B cell (primary cell): ENCODE data around the gene ZNF836. TPM values are rescaled to one million over a fixed set of nuclear protein-coding genes. Genes with fewer than 3 reads are reported as not detected.
A peak's percentile ranks its signal among the peaks of the same experiment; 100 is the strongest.

Experiments used
- ATAC-seq: fragments of 200-7000 bp; cut with Tn5 transposase; one replicate; pipeline ENCODE4 v1.10.0; 2021; ENCODE audit warnings: low read depth, mild to moderate bottlenecking, moderate number of reproducible peaks, moderate library complexity
- CTCF ChIA-PET: fragments of 350-600 bp; sonication (Branson Sonifier 250); formaldehyde crosslinking; loops from one replicate; lab custom pipeline; 2021; ENCODE audit warnings: antibody characterized with exemption, inconsistent platforms; lab: Charles Lee
- POLR2A ChIA-PET: fragments of 350-600 bp; sonication (Branson Sonifier 250); formaldehyde crosslinking; loops from one replicate; lab custom pipeline; 2021; ENCODE audit warnings: antibody characterized with exemption; lab: Charles Lee
- DNase-seq: peaks from one replicate; pipeline ENCODE4 v3.0.0; 2013
- H2AFZ ChIP-seq: 2 replicates; pipeline ENCODE4 v1.6.1; 2012; ENCODE audit warnings: mild to moderate bottlenecking, low read depth, low read length; ENCODE audit not compliant: insufficient read depth, poor library complexity, severe bottlenecking
- H3K27ac ChIP-seq, 2 donors: 1 replicate in 1 of 2; 2 replicates in 1 of 2; pipeline ENCODE4 v1.5.1; 2012 to 2013; ENCODE audit warnings: low read length in 2 of 2, mild to moderate bottlenecking in 2 of 2, moderate library complexity in 1 of 2
- H3K27me3 ChIP-seq, 4 experiments: fragments of 200-600 bp in 1 of 4; sonication (generic) in 1 of 4; replicated peaks in 1 of 4; 1 replicate in 2 of 4; 2 replicates in 2 of 4; pipeline versions ENCODE4 v1.6.1 to v1.7.0; 2013 to 2016; ENCODE audit warnings: low read length in 3 of 4, mild to moderate bottlenecking in 2 of 4, mixed read lengths in 1 of 4, moderate library complexity in 1 of 4; ENCODE audit not compliant: insufficient read depth in 4 of 4, control insufficient read depth in 3 of 4; ENCODE audit errors: control extremely low read depth in 1 of 4
- H3K36me3 ChIP-seq, 2 experiments: replicated peaks in 1 of 2; 1 replicate in 1 of 2; 2 replicates in 1 of 2; pipeline versions ENCODE4 v1.6.1 to v1.7.1; 2013; ENCODE audit warnings: low read length in 1 of 2; ENCODE audit not compliant: insufficient read depth in 2 of 2, control insufficient read depth in 1 of 2; ENCODE audit errors: control extremely low read depth in 1 of 2, extremely low read depth in 1 of 2
- H3K4me1 ChIP-seq, 2 donors: fragments of 200-600 bp in 1 of 2; sonication (generic) in 1 of 2; 1 replicate in 1 of 2; 2 replicates in 1 of 2; pipeline versions ENCODE4 v1.5.1 to v1.6.1; 2013 to 2017; ENCODE audit warnings: low read length in 2 of 2; ENCODE audit not compliant: control insufficient read depth in 2 of 2, insufficient read depth in 2 of 2
- H3K4me2 ChIP-seq: replicated peaks from 2 replicates; pipeline ENCODE3; 2012; ENCODE audit warnings: mild to moderate bottlenecking, low read depth, low read length; ENCODE audit not compliant: poor library complexity, severe bottlenecking
- H3K4me3 ChIP-seq, 5 experiments: fragments of 200-600 bp in 1 of 5; sonication (generic) in 1 of 5; 1 replicate in 3 of 5; 2 replicates in 2 of 5; pipeline versions ENCODE4 v1.5.1 to v1.7.0; 2011 to 2016; ENCODE audit warnings: low read length in 4 of 5, mild to moderate bottlenecking in 4 of 5, low read depth in 2 of 5, control low read depth in 1 of 5, moderate library complexity in 1 of 5; ENCODE audit not compliant: insufficient read depth in 1 of 5; ENCODE audit errors: control extremely low read depth in 1 of 5, extremely low read depth in 1 of 5
- H3K79me2 ChIP-seq: fragments of 200-600 bp; sonication (generic); one replicate; pipeline ENCODE4 v1.6.0; 2016; ENCODE audit warnings: low read length; ENCODE audit not compliant: control insufficient read depth, insufficient read depth
- H3K9ac ChIP-seq: fragments of 200-600 bp; sonication (generic); 2 replicates; pipeline ENCODE4 v1.6.1; 2017; ENCODE audit warnings: mild to moderate bottlenecking, low read length, moderate library complexity
- H3K9me3 ChIP-seq, 3 donors: one replicate each; pipeline versions ENCODE4 v1.6.1 to v1.7.1; 2013; ENCODE audit warnings: low read length in 2 of 3; ENCODE audit not compliant: control insufficient read depth in 2 of 3, insufficient read depth in 1 of 3; ENCODE audit errors: control extremely low read depth in 1 of 3
- H4K20me1 ChIP-seq: 2 replicates; pipeline ENCODE4 v1.6.0; 2012; ENCODE audit warnings: mild to moderate bottlenecking, low read length; ENCODE audit not compliant: insufficient read depth, control insufficient read depth, poor library complexity, severe bottlenecking
- H3K27ac Mint-ChIP-seq: one replicate; pipeline ENCODE4 v1.8.0; 2021; ENCODE audit warnings: mixed read lengths
- H3K27me3 Mint-ChIP-seq: one replicate; pipeline ENCODE4 v1.8.0; 2021; ENCODE audit warnings: mixed read lengths
- H3K4me1 Mint-ChIP-seq: one replicate; pipeline ENCODE4 v1.8.0; 2021; ENCODE audit warnings: mixed read lengths
- H3K4me3 Mint-ChIP-seq: one replicate; pipeline ENCODE4 v1.8.0; 2021; ENCODE audit warnings: mixed read lengths
- H3K9me3 Mint-ChIP-seq: one replicate; pipeline ENCODE4 v1.8.0; 2022; ENCODE audit warnings: mixed read lengths; ENCODE audit not compliant: insufficient read depth
- CTCF ChIP-seq: fragments of 200-600 bp; IDR thresholded peaks from one replicate; pipeline ENCODE4 v1.8.0; 2022; ENCODE audit warnings: antibody characterized with exemption, mild to moderate bottlenecking
- EZH2 ChIP-seq: IDR thresholded peaks from 2 replicates; pipeline ENCODE4 v1.6.1; 2012; ENCODE audit warnings: borderline replicate concordance, low read depth, mild to moderate bottlenecking, moderate library complexity, low read length; ENCODE audit not compliant: insufficient read depth, poor library complexity, severe bottlenecking
- WGBS: methylation state at CpG from one replicate; pipeline ENCODE4 v1.1.5; 2013; ENCODE audit warnings: missing lambda C conversion rate; ENCODE audit not compliant: insufficient coverage; 5-methylcytosine and 5-hydroxymethylcytosine counted together
- intact Hi-C: fragments of 100-400 bp; cut with micrococcal nuclease; formaldehyde crosslinking; loops from one replicate; pipeline ENCODE4 v1.10.0; 2022
- polyA plus RNA-seq: library from polyadenylated mRNA; depleted of rRNA; stranded (reverse); fragments of >200 nt; gene quantifications from 2 replicates; pipeline ENCODE4 v1.2.3, GENCODE V29; 2012
- total RNA-seq, 2 donors: library from RNA; stranded (reverse); fragments of 120-200 nt in 1 of 2; gene quantifications; 1 replicate in 1 of 2; 2 replicates in 1 of 2; pipeline versions ENCODE4 v1.2.3 to v1.2.4, GENCODE V29; 2013 to 2022

The ZNF836 gene
- total and polyA plus RNA-seq, 2 donors (not counting 1 experiment from before 2014, with no cell fraction given) = 8.1 to 46.4 TPM

- peak overlapping the region in 1 of 5 experiments; percentile 85 for H3K4me3 ChIP-seq
- H3K4me1 Mint-ChIP-seq = peaks cover 59% of the 10 kb centered on the region
Observed at GRCh38 chr19:52191951-52192350, 20.5 kb upstream of the ZNF836 start.

GRCh38 chr19:52191389-52191788 is 20.0 kb upstream of the ZNF836 start:
- H3K27ac Mint-ChIP-seq = peak overlapping the region; percentile 100
- peak overlapping the region; percentile 89 to 99 for H3K27ac ChIP-seq
- no peak overlapping the region for H2AFZ ChIP-seq
- peaks cover 55% of the 10 kb centered on the region for H3K4me1 Mint-ChIP-seq
- H3K79me2 ChIP-seq = peaks cover 68% of the 10 kb centered on the region
- H3K27me3 Mint-ChIP-seq = no peaks in the 10 kb centered on the region
- peaks cover 56% of the 10 kb centered on the region for H4K20me1 ChIP-seq
- DNase-seq (no peak), ATAC-seq (no peak)
- H3K4me1 ChIP-seq = peaks cover 45 to 56% of the 10 kb centered on the region in 2 donors
- WGBS = 100% methylated on average over 1 of the region's 5 CpGs
- peak overlapping the region; percentile 99 for H3K9ac ChIP-seq
- H3K27me3 ChIP-seq = no peaks in the 10 kb centered on the region
- ChIA-PET CTCF (interaction anchor here (0.5 kb wide), 1 partner anchor 170 kb away, joined by 3 read pairs; no protein-coding TSS in a partner anchor), POLR2A (no interaction called here)
- H3K36me3 ChIP-seq = peaks cover 0 to 36% of the 10 kb centered on the region in 2 experiments
- H3K4me3 Mint-ChIP-seq = peak overlapping the region; percentile 99
- no peak for TF ChIP-seq EZH2
- H3K9me3 Mint-ChIP-seq = no peaks in the 10 kb centered on the region
- intact Hi-C loops = no loop called here
- H3K9me3 ChIP-seq = peaks cover 0 to 4% (median 0%) of the 10 kb centered on the region in 3 donors
- peak overlapping the region; percentile 54 to 100 (median 85) for H3K4me3 ChIP-seq
- peak overlapping the region; percentile 93 for H3K4me2 ChIP-seq

More at GRCh38 chr19:52191951-52192350, 20.5 kb upstream of the ZNF836 start:
- peaks cover 62% of the 10 kb centered on the region for H4K20me1 ChIP-seq
- H3K27ac ChIP-seq = peak overlapping the region in 1 of 2 donors; percentile 99
- H3K4me3 Mint-ChIP-seq = peak overlapping the region; percentile 99
- peak overlapping the region; percentile 99 for H3K9ac ChIP-seq
- no peak for ATAC-seq
- H3K27ac Mint-ChIP-seq = peak overlapping the region; percentile 100
- no peaks in the 10 kb centered on the region for H3K27me3 ChIP-seq
- H3K9me3 ChIP-seq = peaks cover 0 to 4% (median 0%) of the 10 kb centered on the region in 3 donors
- H3K9me3 Mint-ChIP-seq = no peaks in the 10 kb centered on the region
- ChIA-PET POLR2A (no interaction called here), CTCF (no interaction called here)
- WGBS = 36% methylated on average over 1 of the region's 2 CpGs
- peaks cover 71% of the 10 kb centered on the region for H3K79me2 ChIP-seq
- no peaks in the 10 kb centered on the region for H3K27me3 Mint-ChIP-seq
- H3K4me1 ChIP-seq = peaks cover 45 to 56% of the 10 kb centered on the region in 2 donors
- DNase-seq = no peak
- peak overlapping the region; percentile 93 for H3K4me2 ChIP-seq
- intact Hi-C loops = no loop called here
- peaks cover 0 to 41% of the 10 kb centered on the region in 2 experiments for H3K36me3 ChIP-seq
- H2AFZ ChIP-seq = no peak overlapping the region
- TF ChIP-seq CTCF = no peak
